Transverse colon (tissue), 4 donors: ENCODE measurements around the gene CTNND2. TPM values are rescaled to one million over a fixed set of nuclear protein-coding genes. Genes with fewer than 3 reads are reported as not detected.
"Not testable (repeated sequence)": the region's sequence is repeated elsewhere in the genome, so short reads cannot be mapped to it uniquely, and the experiment has no call there.

Source experiments
- DNase-seq: peaks from one replicate; pipeline ENCODE4 v3.0.0-alpha.2; 2019
- H3K27ac ChIP-seq, 4 donors: fragments of 200-600 bp; sonication (generic); 2 replicates each; pipeline ENCODE4 v1.5.1; 2016 to 2018; ENCODE audit warnings: inconsistent platforms in 4 of 4
- H3K27me3 ChIP-seq: fragments of 200-600 bp; sonication (generic); 2 replicates; pipeline ENCODE4 v1.5.1; 2017; ENCODE audit warnings: inconsistent platforms
- H3K36me3 ChIP-seq, 4 donors: fragments of 200-600 bp; sonication (generic); 2 replicates each; pipeline ENCODE4 v1.5.1; 2017 to 2019; ENCODE audit warnings: inconsistent platforms in 4 of 4
- H3K4me1 ChIP-seq, 4 donors: fragments of 200-600 bp; sonication (generic); 2 replicates each; pipeline ENCODE4 v1.5.1; 2017 to 2020; ENCODE audit warnings: inconsistent platforms in 4 of 4
- H3K4me3 ChIP-seq, 4 donors: fragments of 200-600 bp; sonication (generic); 1 replicate in 1 of 4; 2 replicates in 3 of 4; pipeline versions ENCODE4 v1.5.1 to v1.6.1; 2017 to 2019; ENCODE audit warnings: inconsistent platforms in 4 of 4
- H3K9me3 ChIP-seq, 2 donors: fragments of 200-600 bp; sonication (generic); 2 replicates each; pipeline ENCODE4 v1.5.1; 2017 to 2019; ENCODE audit warnings: inconsistent platforms in 2 of 2
- EP300 ChIP-seq: sonication (generic); formaldehyde crosslinking; IDR thresholded peaks from one replicate; pipeline ENCODE4 v1.6.1; 2017; ENCODE audit warnings: antibody characterized with exemption, low read depth
- POLR2A ChIP-seq: fragments of 450-650 bp; IDR thresholded peaks from one replicate; pipeline ENCODE4 v1.6.1; 2016; ENCODE audit warnings: antibody characterized with exemption, mild to moderate bottlenecking, moderate library complexity
- POLR2AphosphoS5 ChIP-seq, 3 donors: sonication (generic); formaldehyde crosslinking; IDR thresholded peaks; one replicate each; pipeline ENCODE4 v1.6.1; 2016; ENCODE audit warnings: antibody characterized with exemption in 3 of 3
- WGBS, 2 donors: methylation state at CpG; one replicate each; pipeline ENCODE4 v1.1.5; 2018; ENCODE audit warnings: low coverage in 1 of 2; 5-methylcytosine and 5-hydroxymethylcytosine counted together
- in situ Hi-C, 4 donors: fragments of 200-750 bp; cut with MboI; loops; one replicate each; pipeline versions ENCODE4 v1.15.0 to v1.15.1; 2017; ENCODE audit warnings: low sequenced_read_pairs in 3 of 4, low pct_ligation_motif_present in 1 of 4, low pct_unique_long_range_greater_than_20kb in 1 of 4
- intact Hi-C: fragments of 100-400 bp; cut with DNase I; formaldehyde crosslinking; loops from one replicate; pipeline ENCODE4 v1.15.1; 2023; ENCODE audit warnings: low total_unique reads
- total RNA-seq, 4 donors: library from RNA; depleted of rRNA; stranded (reverse); fragments of >200 nt; gene quantifications; one replicate each; pipeline ENCODE4 v1.1.0, GENCODE V29; 2016
- TF ChIP-seq, protein P1 (sequence below), 5 experiments: fragments of 200-600 bp in 3 of 5; fragments of 450-650 bp in 2 of 5; sonication (generic) in 3 of 5; IDR thresholded peaks; 1 replicate in 2 of 5; 2 replicates in 3 of 5; pipeline ENCODE4 v1.5.1; 2016 to 2017; ENCODE audit warnings: antibody characterized with exemption in 5 of 5, inconsistent platforms in 3 of 5, mild to moderate bottlenecking in 2 of 5, moderate library complexity in 1 of 5

The CTNND2 gene
- total RNA-seq, 4 donors from 2014 or later, result 1.9 to 2.1 TPM; not detected in 2

GRCh38 chr5:11851965-11852716, 52.1 kb downstream of the CTNND2 start:
- no peaks in the 10 kb centered on the region for H3K9me3 ChIP-seq
- no peak for DNase-seq
- TF ChIP-seq, protein P1, sequence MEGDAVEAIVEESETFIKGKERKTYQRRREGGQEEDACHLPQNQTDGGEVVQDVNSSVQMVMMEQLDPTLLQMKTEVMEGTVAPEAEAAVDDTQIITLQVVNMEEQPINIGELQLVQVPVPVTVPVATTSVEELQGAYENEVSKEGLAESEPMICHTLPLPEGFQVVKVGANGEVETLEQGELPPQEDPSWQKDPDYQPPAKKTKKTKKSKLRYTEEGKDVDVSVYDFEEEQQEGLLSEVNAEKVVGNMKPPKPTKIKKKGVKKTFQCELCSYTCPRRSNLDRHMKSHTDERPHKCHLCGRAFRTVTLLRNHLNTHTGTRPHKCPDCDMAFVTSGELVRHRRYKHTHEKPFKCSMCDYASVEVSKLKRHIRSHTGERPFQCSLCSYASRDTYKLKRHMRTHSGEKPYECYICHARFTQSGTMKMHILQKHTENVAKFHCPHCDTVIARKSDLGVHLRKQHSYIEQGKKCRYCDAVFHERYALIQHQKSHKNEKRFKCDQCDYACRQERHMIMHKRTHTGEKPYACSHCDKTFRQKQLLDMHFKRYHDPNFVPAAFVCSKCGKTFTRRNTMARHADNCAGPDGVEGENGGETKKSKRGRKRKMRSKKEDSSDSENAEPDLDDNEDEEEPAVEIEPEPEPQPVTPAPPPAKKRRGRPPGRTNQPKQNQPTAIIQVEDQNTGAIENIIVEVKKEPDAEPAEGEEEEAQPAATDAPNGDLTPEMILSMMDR (IDR thresholded peaks at IDR 0.05), result no peak
- TF ChIP-seq POLR2A (no peak), POLR2AphosphoS5 (IDR thresholded peaks at IDR 0.05) (no peak), EP300 (no peak)
- H3K4me3 ChIP-seq, result no peak overlapping the region
- H3K27ac ChIP-seq, result no peak overlapping the region
- no peaks in the 10 kb centered on the region for H3K36me3 ChIP-seq
- 53 to 58% methylated on average over 4 of the region's 4 CpGs for WGBS, 2 donors
- H3K27me3 ChIP-seq, result no peaks in the 10 kb centered on the region
- in situ Hi-C loops (no loop called here), intact Hi-C loops (no loop called here)
- no peaks in the 10 kb centered on the region for H3K4me1 ChIP-seq

DNA sequence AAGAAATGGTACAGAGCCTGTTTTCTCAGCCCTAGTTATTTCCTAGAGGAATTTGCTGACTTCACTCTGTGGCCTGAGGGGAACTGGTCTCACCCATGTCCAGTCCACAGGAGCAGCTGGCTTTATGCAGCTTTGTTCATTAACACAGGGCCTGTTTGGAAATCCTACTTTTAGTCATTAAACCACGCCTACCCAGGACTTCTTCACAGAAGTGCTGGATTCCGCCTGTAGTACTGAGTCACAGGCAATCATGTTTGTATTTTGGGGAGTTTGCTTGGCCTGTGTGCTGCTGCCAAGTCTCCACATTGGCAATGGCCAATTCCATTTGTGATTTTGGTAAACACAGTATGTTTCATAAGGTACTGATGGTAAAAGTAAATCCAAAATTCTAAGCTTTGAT, 52.8 kb downstream of the CTNND2 start:
- TF ChIP-seq POLR2AphosphoS5 (IDR thresholded peaks at IDR 0.05) (no peak), POLR2A (no peak), EP300 (no peak)
- TF ChIP-seq, protein P1 (IDR thresholded peaks at IDR 0.05), result no peak
- H3K4me3 ChIP-seq, result no peak overlapping the region
- no peaks in the 10 kb centered on the region for H3K27me3 ChIP-seq
- H3K36me3 ChIP-seq, result no peaks in the 10 kb centered on the region
- 69 to 83% methylated on average over 1 to 2 of the region's 2 CpGs for WGBS, 2 donors
- intact Hi-C loops, result no loop called here
- in situ Hi-C loops, result no loop called here
- H3K9me3 ChIP-seq, result no peaks in the 10 kb centered on the region
- no peaks in the 10 kb centered on the region for H3K4me1 ChIP-seq
- no peak for DNase-seq
- no peak overlapping the region for H3K27ac ChIP-seq

- H3K27me3 ChIP-seq, in situ Hi-C loops, H3K36me3 ChIP-seq, H3K4me1 ChIP-seq, H3K4me3 ChIP-seq, H3K27ac ChIP-seq, intact Hi-C loops, DNase-seq: not testable (repeated sequence)
- WGBS, 2 donors, result 33 to 100% methylated on average over 1 of the region's 1 CpG
- peaks cover 4 to 15% of the 10 kb centered on the region in 2 donors for H3K9me3 ChIP-seq
Measured at GRCh38 chr5:11828566-11828965, 75.7 kb downstream of the CTNND2 start.

- no peaks in the 10 kb centered on the region for H3K9me3 ChIP-seq
- DNase-seq, result no peak
- no peaks in the 10 kb centered on the region for H3K27me3 ChIP-seq
- in situ Hi-C loops (no loop called here), intact Hi-C loops (no loop called here)
- WGBS, 2 donors, result 90 to 95% methylated on average over 1 of the region's 1 CpG
- no peaks in the 10 kb centered on the region for H3K4me1 ChIP-seq
- H3K4me3 ChIP-seq, result no peak overlapping the region
- H3K36me3 ChIP-seq, result no peaks in the 10 kb centered on the region
- no peak overlapping the region for H3K27ac ChIP-seq
- no peak for TF ChIP-seq EP300
Measured at GRCh38 chr5:11822598-11822997, 81.6 kb downstream of the CTNND2 start.

DNA sequence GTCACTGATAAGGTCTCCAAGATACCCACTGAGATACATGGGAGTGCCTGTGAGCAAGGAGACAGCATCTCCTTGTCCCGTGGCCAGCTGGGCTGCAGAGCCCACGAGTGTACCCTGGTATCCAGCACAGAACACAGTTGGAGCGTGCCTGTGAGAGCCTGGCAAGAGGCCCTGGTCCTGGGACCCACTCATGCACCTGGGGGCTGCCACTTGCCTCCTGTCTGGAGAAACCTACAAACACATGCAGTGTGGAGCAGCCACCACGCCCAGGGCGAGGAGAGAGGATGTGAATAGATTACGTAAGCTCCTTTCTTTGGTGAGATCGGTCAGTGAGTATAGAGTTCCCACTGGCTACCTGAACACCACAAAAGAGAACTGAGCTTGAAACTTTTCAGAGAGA, 88.3 kb downstream of the CTNND2 start:
- H3K27ac ChIP-seq, result no peak overlapping the region
- TF ChIP-seq POLR2A (no peak), EP300 (no peak), POLR2AphosphoS5 (IDR thresholded peaks at IDR 0.05) (no peak)
- TF ChIP-seq, protein P1 (IDR thresholded peaks at IDR 0.05), result no peak
- in situ Hi-C loops, result no loop called here
- no peaks in the 10 kb centered on the region for H3K36me3 ChIP-seq
- H3K4me3 ChIP-seq, result no peak overlapping the region
- H3K9me3 ChIP-seq, result no peaks in the 10 kb centered on the region
- intact Hi-C loops, result no loop called here
- no peaks in the 10 kb centered on the region for H3K4me1 ChIP-seq
- WGBS, 2 donors, result 60 to 100% methylated on average over 1 to 6 of the region's 7 CpGs
- DNase-seq, result no peak
- no peaks in the 10 kb centered on the region for H3K27me3 ChIP-seq
